Measurements from ENCODE around the gene PHC3. TPM values are rescaled to one million over a fixed set of nuclear protein-coding genes. Genes with fewer than 3 reads are reported as not detected.

The PHC3 gene
- polyA plus RNA-seq, 1 donor (not counting 4 experiments of a cell fraction or from before 2014, with no cell fraction given), result 32.2 TPM

GRCh38 chr3:170077361-170077760 lies 104.2 kb downstream of the PHC3 start:
- H3K9me3 ChIP-seq (ENCODE audit: control insufficient read depth, low read depth, low read length), result no peaks in the 10 kb centered on the region
- H3K4me2 ChIP-seq (ENCODE audit: control insufficient read depth, extremely low read depth, insufficient read depth, low read depth, low read length), result no peak overlapping the region
- no peak overlapping the region for H3K4me3 ChIP-seq (ENCODE audit: control insufficient read depth in 2 of 3, extremely low read depth in 1 of 3, insufficient read depth in 2 of 3, low read depth in 1 of 3, low read length in 3 of 3)
- TF ChIP-seq EZH2 (IDR thresholded peaks at IDR 0.05; ENCODE audit: low read length) (no peak), CTCF (optimal IDR thresholded peaks at IDR 0.05 in 1 of 3, IDR thresholded peaks at IDR 0.05 in 1 of 3, conservative IDR thresholded peaks at IDR 0.05 in 1 of 3; ENCODE audit: extremely low read depth in 1 of 3, insufficient read depth in 2 of 3, low read length in 3 of 3) (no peak)
- no peak overlapping the region for H3K9ac ChIP-seq (ENCODE audit: control insufficient read depth, extremely low read depth, insufficient read depth, low read length)
- no peaks in the 10 kb centered on the region for H4K20me1 ChIP-seq (ENCODE audit: control insufficient read depth, extremely low read depth, insufficient read depth, low read length)
- H3K4me1 ChIP-seq (ENCODE audit: control insufficient read depth, extremely low read depth, insufficient read depth, low read length), result no peaks in the 10 kb centered on the region
- dilution Hi-C loops (cut with MboI; ENCODE audit: extremely low pct_ligation_motif_present, low sequenced_read_pairs), result no loop called here
- H3K27ac ChIP-seq (ENCODE audit: control insufficient read depth, insufficient read depth, low read length), result no peak overlapping the region
- no peak for DNase-seq (ENCODE audit: low read depth, low spot score)
- H3K27me3 ChIP-seq (ENCODE audit: control insufficient read depth, extremely low read depth, insufficient read depth, low read length), result no peaks in the 10 kb centered on the region
- no peak overlapping the region for H2AFZ ChIP-seq (ENCODE audit: control insufficient read depth, low read length)
- FAIRE-seq, result no peak
- no peaks in the 10 kb centered on the region for H3K9me1 ChIP-seq (ENCODE audit: control insufficient read depth, extremely low read depth, insufficient read depth, low read length)
- H3K36me3 ChIP-seq (ENCODE audit: control insufficient read depth in 2 of 2, extremely low read depth in 1 of 2, insufficient read depth in 2 of 2, low read length in 2 of 2), result no peaks in the 10 kb centered on the region
- H3K79me2 ChIP-seq (ENCODE audit: control insufficient read depth, insufficient read depth, low read length), result no peaks in the 10 kb centered on the region

- Histone ChIP-seq H3K9ac (ENCODE audit: control insufficient read depth, extremely low read depth, insufficient read depth, low read length) (no peak overlapping the region), H2AFZ (ENCODE audit: control insufficient read depth, low read length) (no peak overlapping the region), H4K20me1 (ENCODE audit: control insufficient read depth, extremely low read depth, insufficient read depth, low read length) (no peaks in the 10 kb centered on the region), H3K27ac (ENCODE audit: control insufficient read depth, insufficient read depth, low read length) (no peak overlapping the region), H3K9me1 (ENCODE audit: control insufficient read depth, extremely low read depth, insufficient read depth, low read length) (no peaks in the 10 kb centered on the region), H3K27me3 (ENCODE audit: control insufficient read depth, extremely low read depth, insufficient read depth, low read length) (no peaks in the 10 kb centered on the region), H3K4me1 (ENCODE audit: control insufficient read depth, extremely low read depth, insufficient read depth, low read length) (no peaks in the 10 kb centered on the region), H3K4me2 (ENCODE audit: control insufficient read depth, extremely low read depth, insufficient read depth, low read depth, low read length) (no peak overlapping the region), H3K79me2 (ENCODE audit: control insufficient read depth, insufficient read depth, low read length) (no peaks in the 10 kb centered on the region), H3K9me3 (ENCODE audit: control insufficient read depth, low read depth, low read length) (no peaks in the 10 kb centered on the region), H3K36me3 (ENCODE audit: control insufficient read depth in 2 of 2, extremely low read depth in 1 of 2, insufficient read depth in 2 of 2, low read length in 2 of 2) (no peaks in the 10 kb centered on the region), H3K4me3 (ENCODE audit: control insufficient read depth in 2 of 3, extremely low read depth in 1 of 3, insufficient read depth in 2 of 3, low read depth in 1 of 3, low read length in 3 of 3) (no peak overlapping the region)
- no peak for FAIRE-seq
- no peak for DNase-seq (ENCODE audit: low read depth, low spot score)
- no peak for TF ChIP-seq EZH2 (IDR thresholded peaks at IDR 0.05; ENCODE audit: low read length)
- no peak for TF ChIP-seq CTCF (optimal IDR thresholded peaks at IDR 0.05 in 1 of 3, IDR thresholded peaks at IDR 0.05 in 1 of 3, conservative IDR thresholded peaks at IDR 0.05 in 1 of 3; ENCODE audit: extremely low read depth in 1 of 3, insufficient read depth in 2 of 3, low read length in 3 of 3)
- dilution Hi-C loops (cut with MboI; ENCODE audit: extremely low pct_ligation_motif_present, low sequenced_read_pairs), result no loop called here
Observed at GRCh38 chr3:170076715-170077238, 104.8 kb downstream of the PHC3 start.

Measured in keratinocyte (primary cell).